K562 (cell line): ENCODE data around the gene FTSJ3.

Experiments used
- CBX2 ChIP-seq: fragments of 200-600 bp; sonication (generic); IDR thresholded peaks from one replicate; pipeline ENCODE4 v1.6.1; 2012; ENCODE audit warnings: mild to moderate bottlenecking, low read length, inconsistent platforms; ENCODE audit not compliant: insufficient read depth, poor library complexity, severe bottlenecking
- CTCF ChIP-seq, 3 experiments: IDR thresholded peaks in 2 of 3; conservative IDR thresholded peaks in 1 of 3; 2 replicates each; pipeline ENCODE4 v1.5.1; 2011 to 2012; ENCODE audit warnings: low read length in 3 of 3, mild to moderate bottlenecking in 3 of 3, control low read depth in 2 of 3, improper control_type of control experiment in 1 of 3, inconsistent platforms in 1 of 3, low read depth in 1 of 3, mixed read lengths in 1 of 3, moderate library complexity in 1 of 3; ENCODE audit not compliant: insufficient read depth in 2 of 3
- FOXA1 ChIP-seq: fragments of 450-650 bp; IDR thresholded peaks from 2 replicates; pipeline ENCODE4 v1.6.1; 2016; ENCODE audit warnings: mild to moderate bottlenecking, borderline replicate concordance
- IRF1 ChIP-seq: sonication (generic); formaldehyde crosslinking; IDR thresholded peaks from 2 replicates; pipeline ENCODE4 v1.8.0; 2022; ENCODE audit warnings: missing genetic modification reagents, mild to moderate bottlenecking, borderline replicate concordance
- JUN ChIP-seq, 2 experiments: sonication (generic) in 1 of 2; formaldehyde crosslinking in 1 of 2; IDR thresholded peaks; 2 replicates each; pipeline versions ENCODE4 v1.6.1 to v1.8.0; 2012 to 2022; ENCODE audit warnings: borderline replicate concordance in 2 of 2, mild to moderate bottlenecking in 2 of 2, improper control_type of control experiment in 1 of 2, low read depth in 1 of 2, low read length in 1 of 2, missing genetic modification reagents in 1 of 2
- PATZ1 ChIP-seq: fragments of 250-450 bp; sonication (Bioruptor Pico); IDR thresholded peaks from 2 replicates; pipeline ENCODE4 v1.5.0; 2020; ENCODE audit warnings: mild to moderate bottlenecking, borderline replicate concordance
- PCBP2 ChIP-seq: fragments of 200-400 bp; formaldehyde crosslinking; IDR thresholded peaks from 2 replicates; pipeline ENCODE4 v1.6.1; 2018; ENCODE audit warnings: low read length, low read depth, mild to moderate bottlenecking, moderate library complexity; ENCODE audit not compliant: poor library complexity, severe bottlenecking
- SMAD3 ChIP-seq: fragments of 450-650 bp; formaldehyde crosslinking; conservative IDR thresholded peaks from 2 replicates; pipeline ENCODE4 v1.4.0; 2020; ENCODE audit warnings: mild to moderate bottlenecking
- ZFX ChIP-seq: sonication (generic); formaldehyde crosslinking; IDR thresholded peaks from 2 replicates; pipeline ENCODE4 v1.8.0; 2022; ENCODE audit warnings: mild to moderate bottlenecking, missing genetic modification reagents, moderate library complexity
- ZNF174 ChIP-seq: fragments of 250-450 bp; sonication (Bioruptor Pico); IDR thresholded peaks from 2 replicates; pipeline ENCODE4 v1.4.0; 2020; ENCODE audit warnings: mild to moderate bottlenecking
- ZNF655 ChIP-seq: fragments of 250-450 bp; sonication (Bioruptor Pico); IDR thresholded peaks from 2 replicates; pipeline ENCODE4 v1.5.0; 2021

GRCh38 chr17:63823659-63824331, 3.7 kb downstream of the FTSJ3 start:
- TF ChIP-seq PATZ1 (CRISPR knock-in tag): no peak
- TF ChIP-seq ZNF174: no peak
- TF ChIP-seq FOXA1: no peak
- TF ChIP-seq PCBP2: no peak
- TF ChIP-seq IRF1 (CRISPR knock-in tag): no peak
- no peak for TF ChIP-seq SMAD3 (CRISPR knock-in tag)
- no peak for TF ChIP-seq ZFX (CRISPR knock-in tag)
- TF ChIP-seq ZNF655 (CRISPR knock-in tag): no peak
- no peak for TF ChIP-seq JUN (IDR thresholded peaks at IDR 0.05; ENCODE audit: borderline replicate concordance, low read depth, low read length)
- TF ChIP-seq JUN (CRISPR knock-in tag; IDR thresholded peaks at IDR 0.05; ENCODE audit: borderline replicate concordance): no peak
- TF ChIP-seq CTCF (IDR thresholded peaks at IDR 0.05 in 2 of 3, conservative IDR thresholded peaks at IDR 0.05 in 1 of 3; ENCODE audit: insufficient read depth in 2 of 3, low read depth in 1 of 3, low read length in 3 of 3): no peak
- no peak for TF ChIP-seq CBX2
